ENCODE data around the gene MYO1E.

DNA sequence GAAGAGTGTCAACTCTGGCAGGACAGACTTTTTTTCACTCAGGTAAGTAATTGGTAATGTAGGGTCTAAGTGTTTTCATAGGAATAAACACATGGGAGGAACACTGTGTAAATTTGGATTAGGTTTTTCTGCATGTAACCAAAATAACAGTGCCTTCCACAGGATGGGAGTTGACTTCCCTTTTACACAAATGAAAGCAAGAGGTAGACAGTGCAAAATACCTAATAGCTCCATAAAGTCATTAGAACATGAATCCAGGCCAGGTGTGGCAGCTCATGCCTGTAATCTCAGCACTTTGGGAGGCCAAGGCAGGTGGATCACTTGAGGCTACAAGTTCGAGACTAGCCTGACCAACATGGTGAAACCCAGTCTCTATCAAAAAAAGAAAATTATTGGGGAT lies 25.5 kb upstream of the MYO1E start:
- TF ChIP-seq POLR2A (IDR thresholded peaks at IDR 0.05; ENCODE audit: low read depth, low read length) (no peak), TAF1 (IDR thresholded peaks at IDR 0.05; ENCODE audit: low read depth, low read length) (no peak), POLR2AphosphoS5 (IDR thresholded peaks at IDR 0.05; ENCODE audit: low read depth, low read length) (no peak), SPI1 (IDR thresholded peaks at IDR 0.05; ENCODE audit: low read depth, low read length) (0 out of 2 replicates have a peak, but pooled peaks have one; percentile 8), PAX5 (IDR thresholded peaks at IDR 0.05; ENCODE audit: insufficient read depth, low read length, severe bottlenecking) (no peak)
